Raji (cell line): ENCODE data around the gene EPHB1.

Experiments used
- POLR2A ChIP-seq: IDR thresholded peaks from 2 replicates; pipeline ENCODE4 v1.6.1; 2011; ENCODE audit warnings: low read depth, low read length, control low read depth; ENCODE audit not compliant: insufficient read depth

The EPHB1 gene

DNA sequence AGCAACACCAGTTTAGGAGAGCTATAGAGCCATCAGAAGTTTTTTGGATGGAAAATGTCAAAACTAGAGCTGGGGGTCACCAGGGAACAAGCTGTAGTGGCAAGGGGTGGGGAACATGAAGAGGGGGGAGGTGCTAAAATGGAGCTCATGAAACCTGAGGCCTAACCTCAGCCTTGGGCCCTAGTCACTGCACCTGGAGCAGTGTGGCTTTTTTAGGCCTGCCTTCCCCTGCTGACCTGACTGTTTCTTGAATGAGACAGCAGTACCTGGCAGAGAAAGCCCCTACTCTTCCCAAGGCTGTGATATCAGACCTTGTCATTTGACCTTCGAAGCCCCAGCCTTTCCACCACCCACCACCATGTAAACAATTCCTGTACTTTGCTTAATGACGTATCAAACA lies 383.5 kb downstream of the EPHB1 start:
- no peak for TF ChIP-seq POLR2A

DNA sequence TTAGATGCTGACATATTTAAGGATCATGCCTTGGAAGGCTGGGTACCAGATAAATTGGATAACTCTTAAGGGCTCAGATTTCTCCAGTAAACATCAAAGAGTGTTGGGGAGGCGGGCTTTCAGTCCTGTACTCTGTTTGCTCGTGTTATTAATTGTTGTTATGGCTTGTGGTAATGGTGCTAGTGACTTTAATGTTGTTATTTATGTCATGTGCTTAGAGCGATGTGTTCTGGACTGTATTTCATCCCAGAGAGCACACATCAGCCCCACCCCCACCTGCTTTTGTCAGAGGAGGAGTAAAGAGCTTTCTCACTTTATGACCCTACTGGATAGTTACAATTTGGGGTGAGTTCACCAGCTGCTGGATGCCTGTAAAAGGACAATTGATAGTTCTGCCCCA lies 386.3 kb downstream of the EPHB1 start:
- TF ChIP-seq POLR2A = no peak

DNA sequence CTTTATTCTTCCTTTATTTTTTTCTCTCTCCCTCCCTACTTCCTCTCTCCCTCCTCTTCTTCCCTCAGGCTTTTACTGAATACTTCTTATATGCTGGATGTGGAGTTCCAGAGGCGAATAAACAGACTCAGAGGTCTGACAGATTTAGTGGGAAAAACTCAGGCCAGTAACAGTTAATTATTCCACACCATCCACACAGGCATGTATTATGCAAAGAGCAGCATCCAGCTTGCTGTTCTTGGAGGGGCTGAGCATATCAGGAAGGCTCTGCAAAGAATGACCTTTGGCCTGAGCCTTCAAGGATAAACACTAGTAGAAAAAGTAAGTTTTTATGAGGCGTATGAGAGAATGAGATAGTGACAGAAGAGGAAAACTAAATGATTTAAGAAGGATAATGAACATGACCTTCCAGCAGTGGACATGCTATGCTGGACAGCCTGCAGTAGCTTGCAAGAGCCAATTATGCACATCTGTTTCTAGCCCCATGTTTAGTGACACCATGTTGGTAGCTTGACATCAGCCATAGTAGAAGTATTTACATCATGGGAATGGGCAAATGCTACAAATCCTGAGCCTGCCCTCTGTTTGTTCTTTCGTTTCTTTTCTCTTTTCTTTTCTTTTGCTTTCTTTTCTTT lies 387.4 kb downstream of the EPHB1 start:
- no peak for TF ChIP-seq POLR2A

DNA sequence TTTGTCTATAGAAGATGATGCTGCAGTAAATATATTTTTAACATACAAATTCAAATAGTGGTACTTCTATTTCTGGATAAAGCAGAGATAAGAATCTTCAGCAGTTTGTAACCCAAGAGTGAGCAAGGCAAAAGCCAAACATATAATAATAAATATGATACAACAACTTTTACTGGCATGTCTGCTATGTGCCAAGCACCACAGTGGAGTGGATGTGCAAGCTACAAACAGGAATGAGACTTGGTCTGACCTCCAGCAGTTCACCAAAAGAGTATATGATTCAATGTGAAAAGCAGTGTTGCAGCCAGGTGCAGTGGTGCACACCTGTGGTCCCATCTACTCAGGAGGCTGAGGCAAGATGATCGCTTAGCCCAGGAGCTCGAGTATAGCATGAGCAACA lies 395.6 kb downstream of the EPHB1 start:
- TF ChIP-seq POLR2A = no peak

DNA sequence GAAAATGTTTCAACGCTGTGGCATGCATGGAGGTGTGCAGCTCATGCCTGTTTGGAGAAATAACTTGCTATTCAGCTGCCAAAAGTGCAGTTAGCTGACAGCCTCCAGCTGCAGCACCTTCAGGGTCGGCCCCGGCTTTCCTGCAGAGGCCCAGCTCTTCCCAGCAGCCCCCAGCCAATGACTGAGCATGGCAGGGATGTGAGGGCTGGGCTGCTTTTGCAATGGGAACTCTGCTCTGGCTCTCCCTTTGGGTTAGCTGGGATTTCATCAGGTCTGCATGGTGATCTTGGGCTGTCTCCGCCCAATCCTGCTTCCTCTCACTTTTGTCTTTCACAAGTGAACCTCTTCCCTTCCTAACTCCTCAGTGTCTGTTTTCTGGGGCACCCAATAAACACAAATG lies 396.6 kb downstream of the EPHB1 start:
- TF ChIP-seq POLR2A = no peak

DNA sequence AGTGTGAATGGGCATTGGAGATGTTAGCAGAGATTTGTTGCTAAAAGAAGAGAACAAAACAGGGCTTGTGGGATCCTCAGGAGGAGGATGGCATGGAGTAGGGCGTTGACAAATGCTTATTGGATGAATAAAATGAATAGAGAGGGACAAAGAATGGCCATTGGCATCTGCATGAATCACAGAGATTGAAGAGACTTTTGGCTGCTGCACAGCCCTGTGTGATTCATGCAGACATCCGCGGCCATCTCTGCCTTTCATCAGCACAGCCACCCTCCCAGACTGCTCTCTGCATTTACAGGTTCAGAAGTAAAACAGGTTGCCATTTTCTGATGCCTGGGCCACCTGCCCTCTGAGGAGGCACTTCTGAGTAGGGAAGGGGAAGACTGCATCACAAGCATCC lies 397.9 kb downstream of the EPHB1 start:
- no peak for TF ChIP-seq POLR2A

DNA sequence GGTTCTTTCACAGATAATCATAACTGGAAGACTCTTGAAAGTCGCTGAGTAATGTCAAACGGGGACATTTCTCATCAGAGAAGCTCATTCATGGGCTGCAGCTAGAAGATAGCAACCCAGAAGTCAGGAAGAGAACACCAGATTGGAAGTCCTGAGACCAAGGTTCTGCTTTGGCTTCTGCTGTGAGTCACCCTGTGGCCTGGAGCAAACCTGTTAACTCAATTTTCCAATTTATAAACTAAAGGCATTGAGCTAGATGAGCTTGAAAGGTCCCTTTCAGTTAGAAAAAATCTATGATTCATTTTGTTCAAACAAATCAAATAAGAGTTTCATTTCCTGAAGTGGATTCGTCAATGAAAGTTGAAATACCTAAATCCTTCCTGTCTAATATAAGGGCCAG lies 402.2 kb downstream of the EPHB1 start:
- no peak for TF ChIP-seq POLR2A

DNA sequence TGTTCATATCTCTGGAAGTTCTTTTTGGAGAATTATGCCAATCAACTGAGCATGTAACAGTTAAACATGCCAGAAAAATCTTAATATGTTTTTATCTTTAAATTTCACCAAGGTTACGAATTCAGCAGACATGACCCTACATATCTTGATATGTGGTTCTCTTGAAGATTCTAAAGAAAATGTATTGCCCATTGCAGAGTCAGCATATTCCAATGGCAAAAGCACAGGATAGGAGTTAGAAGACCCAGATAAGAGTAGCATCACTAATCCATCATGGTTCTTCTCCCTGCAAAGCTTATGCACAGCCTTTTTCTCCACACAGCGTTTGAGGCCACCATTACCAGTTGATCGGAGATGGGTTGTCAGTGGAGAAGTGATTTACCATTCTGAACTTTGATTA lies 402.8 kb downstream of the EPHB1 start:
- TF ChIP-seq POLR2A = no peak

DNA sequence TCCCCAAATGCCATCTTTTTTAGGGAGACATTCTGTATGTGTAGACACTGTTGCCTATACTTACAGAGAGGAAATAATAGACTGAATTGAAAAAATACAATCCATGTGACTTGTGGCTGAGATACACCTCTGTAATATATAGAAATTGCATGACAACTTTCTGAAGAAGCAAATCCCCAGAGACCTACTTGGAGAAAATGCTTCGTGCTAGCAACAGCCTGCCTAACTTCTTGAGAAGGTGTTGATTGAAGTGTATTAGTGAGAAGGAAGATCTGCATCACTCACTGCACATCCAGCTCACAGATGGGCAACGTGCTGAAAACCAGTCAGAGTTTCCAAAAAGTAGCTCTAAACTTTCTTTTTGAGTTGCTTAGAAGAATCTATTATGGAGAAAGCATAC lies 404.1 kb downstream of the EPHB1 start:
- no peak for TF ChIP-seq POLR2A

DNA sequence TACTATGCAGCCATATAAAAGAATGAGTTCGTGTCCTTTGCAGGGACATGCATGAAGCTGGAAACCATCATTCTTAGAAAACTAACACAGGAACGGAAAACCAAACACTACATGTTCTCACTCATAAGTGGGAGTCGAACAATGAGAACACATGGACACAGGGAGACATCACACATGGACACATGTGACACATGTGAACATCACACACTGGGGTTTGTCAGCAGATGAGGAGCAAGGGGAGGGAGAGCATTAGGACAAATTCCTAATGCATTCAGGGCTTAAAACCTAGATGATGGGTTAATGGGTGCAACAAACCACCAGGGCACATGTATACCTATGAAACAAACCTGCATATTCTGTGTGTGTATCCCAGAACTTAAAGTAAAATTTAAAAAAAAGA lies 408.0 kb downstream of the EPHB1 start:
- no peak for TF ChIP-seq POLR2A

DNA sequence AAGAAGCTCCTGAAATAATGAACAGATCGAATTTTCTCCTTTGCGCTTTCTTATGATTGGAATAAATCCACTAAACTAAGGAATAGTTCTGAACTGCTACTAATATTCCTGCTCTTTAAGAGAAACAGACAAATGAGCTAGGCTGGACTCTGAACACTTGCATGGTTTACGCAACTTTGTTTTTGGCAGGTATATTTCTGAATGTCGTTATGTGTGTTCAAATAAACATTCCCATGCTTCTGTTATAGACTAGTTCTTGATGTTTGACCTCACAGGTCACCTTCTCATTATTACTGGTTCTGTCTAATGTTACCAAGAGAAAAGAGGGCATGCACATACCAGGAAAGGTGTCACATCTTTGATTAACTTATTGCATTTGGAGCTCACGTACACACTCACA lies 418.2 kb downstream of the EPHB1 start:
- TF ChIP-seq POLR2A = no peak

DNA sequence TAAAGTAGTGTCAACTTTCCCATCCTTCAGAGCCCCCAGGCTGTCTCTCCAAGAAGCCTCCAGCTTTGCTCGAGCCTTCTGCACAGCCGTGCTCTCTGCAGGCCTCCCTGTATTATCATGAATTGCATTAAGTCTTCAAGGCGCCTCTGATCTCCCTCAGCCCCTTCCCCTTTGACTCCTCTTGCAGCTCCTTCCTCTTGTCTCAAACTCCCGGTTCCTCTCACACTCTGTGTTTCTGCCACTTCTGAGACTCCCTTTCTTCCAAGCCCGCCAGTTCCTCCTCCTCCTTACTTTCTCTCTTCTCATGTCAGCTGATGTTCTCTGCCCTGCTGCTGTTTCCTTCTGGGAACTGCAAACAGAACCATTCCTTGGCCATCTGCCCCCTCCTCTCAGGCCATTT lies 418.8 kb downstream of the EPHB1 start:
- no peak for TF ChIP-seq POLR2A

DNA sequence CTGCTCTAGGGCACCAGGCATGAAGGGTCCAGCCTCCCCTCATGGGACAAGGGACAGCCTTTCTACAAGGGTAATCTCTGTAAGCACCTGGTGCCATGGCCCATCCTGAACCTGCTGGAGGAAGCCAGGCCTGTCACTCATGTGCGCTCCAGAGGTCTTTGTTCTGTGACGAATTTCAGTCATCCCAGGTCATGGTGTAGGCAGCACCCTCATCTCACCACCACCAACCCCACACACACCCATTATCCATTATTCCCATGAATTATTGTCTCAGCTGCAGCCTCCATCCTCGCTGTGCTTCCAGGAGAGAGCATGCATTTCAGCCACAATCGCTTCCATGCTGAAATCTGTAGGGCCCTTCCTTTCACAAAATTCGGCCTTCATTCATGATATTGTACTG lies 419.3 kb downstream of the EPHB1 start:
- TF ChIP-seq POLR2A = no peak

DNA sequence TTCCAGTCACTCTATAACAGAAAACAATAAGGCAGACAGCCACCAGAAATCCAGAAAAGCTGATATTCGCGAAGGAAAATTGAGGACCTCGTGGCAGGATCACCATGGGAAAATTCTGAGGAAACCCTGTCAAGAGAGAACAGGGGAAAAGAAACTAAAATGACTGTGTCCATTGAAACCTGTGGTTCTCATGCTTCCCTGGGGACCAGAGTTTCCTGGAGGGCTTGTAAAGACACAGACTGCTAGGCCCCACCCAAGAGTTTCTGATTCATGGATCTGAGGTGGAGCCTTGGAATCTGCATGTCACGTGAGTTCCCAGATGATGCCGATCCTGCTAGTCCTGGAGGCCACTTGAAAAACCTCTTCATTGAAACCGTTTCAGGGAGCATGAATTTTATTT lies 420.5 kb downstream of the EPHB1 start:
- no peak for TF ChIP-seq POLR2A

DNA sequence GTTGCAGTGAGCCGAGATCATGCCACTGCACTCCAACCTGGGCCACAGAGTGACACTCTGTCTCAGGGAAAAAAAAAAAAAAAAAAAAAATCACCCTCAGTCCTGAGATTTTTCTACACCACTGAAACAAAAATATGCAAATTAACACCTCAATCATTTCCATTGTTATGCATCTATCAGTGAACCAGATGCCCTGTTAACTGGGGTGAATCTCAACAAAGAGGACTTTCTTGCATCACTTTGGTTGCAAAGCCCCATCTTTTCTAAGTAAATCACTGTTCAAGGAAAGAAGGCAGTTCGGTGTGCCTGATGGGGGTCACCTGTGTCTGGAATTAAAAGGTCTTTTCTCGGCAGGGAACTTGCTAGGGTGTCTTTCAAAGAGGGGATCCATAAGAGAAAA lies 421.6 kb downstream of the EPHB1 start:
- TF ChIP-seq POLR2A = no peak

DNA sequence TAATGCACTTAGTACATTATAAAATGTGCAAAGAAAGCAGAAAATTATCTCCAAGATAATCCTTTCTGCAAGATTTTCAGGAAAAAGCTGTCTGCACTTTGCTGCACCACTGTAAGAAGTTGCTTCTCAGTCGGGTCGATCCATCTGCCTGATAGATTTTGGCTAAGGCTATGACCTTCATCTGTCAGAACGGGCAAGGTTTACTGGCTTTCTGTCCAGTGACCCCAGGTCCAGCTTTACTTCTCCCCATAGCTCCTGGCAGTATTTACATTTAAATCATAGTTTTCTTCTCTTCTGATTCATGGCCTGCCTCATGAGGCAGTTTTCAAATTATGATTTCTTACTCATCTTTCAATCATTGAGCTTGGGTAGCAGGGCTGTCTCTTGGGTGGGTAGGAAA lies 422.7 kb downstream of the EPHB1 start:
- TF ChIP-seq POLR2A = no peak

DNA sequence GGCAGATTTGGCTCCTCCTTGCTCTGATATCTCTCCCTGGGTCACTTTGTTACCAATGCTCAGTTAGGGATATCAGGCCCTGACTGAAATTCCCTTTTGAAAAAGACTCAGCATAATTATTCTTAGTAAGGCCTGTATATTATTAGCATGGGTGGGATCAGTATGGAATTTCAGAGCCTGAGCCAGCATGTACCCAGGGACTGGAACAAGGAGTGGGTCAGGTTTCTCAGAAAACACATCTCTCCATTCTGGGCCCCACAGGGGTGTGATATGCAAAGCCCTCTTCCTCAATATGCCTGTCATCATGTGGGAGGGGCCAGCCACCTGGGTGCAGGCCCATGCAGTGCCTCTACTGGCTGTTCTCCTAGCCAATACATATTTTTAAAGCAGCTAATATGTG lies 423.2 kb downstream of the EPHB1 start:
- no peak for TF ChIP-seq POLR2A
